Measurements from ENCODE around the gene TCF25. TPM values are rescaled to one million over a fixed set of nuclear protein-coding genes. Genes with fewer than 3 reads are reported as not detected.

TCF25 gene
- total RNA-seq, 1 experiment from 2014 or later, result 345 TPM

Other genes with a start within 250 kb of the TCF25 start
- gene CHMP1A, start 215.9 kb upstream of the TCF25 start, total RNA-seq (2021; ENCODE audit: unreplicated experiment), result 158 TPM
- 24.9 TPM for gene SPATA33, start 215.8 kb upstream of the TCF25 start, total RNA-seq (2021; ENCODE audit: unreplicated experiment)
- gene CDK10, start 186.9 kb upstream of the TCF25 start, total RNA-seq (2021; ENCODE audit: unreplicated experiment), result 165 TPM
- gene SPATA2L, start 171.9 kb upstream of the TCF25 start, total RNA-seq (2021; ENCODE audit: unreplicated experiment), result 50.5 TPM
- 4.2 TPM for gene VPS9D1, start 152.7 kb upstream of the TCF25 start, total RNA-seq (2021; ENCODE audit: unreplicated experiment)
- 49.9 TPM for gene ZNF276, start 152.1 kb upstream of the TCF25 start, total RNA-seq (2021; ENCODE audit: unreplicated experiment)
- gene FANCA, start 56.9 kb upstream of the TCF25 start, total RNA-seq (2021; ENCODE audit: unreplicated experiment), result 167 TPM
- 21.2 TPM for gene SPIRE2, start 45.1 kb upstream of the TCF25 start, total RNA-seq (2021; ENCODE audit: unreplicated experiment)
- gene MC1R, start 45.3 kb downstream of the TCF25 start, total RNA-seq (2021; ENCODE audit: unreplicated experiment), result 12.2 TPM
- gene TUBB3, start 49.8 kb downstream of the TCF25 start, total RNA-seq (2021; ENCODE audit: unreplicated experiment), result 173 TPM
- 109 TPM for gene DEF8, start 75.2 kb downstream of the TCF25 start, total RNA-seq (2021; ENCODE audit: unreplicated experiment)
- gene DBNDD1, start 145.9 kb downstream of the TCF25 start, total RNA-seq (2021; ENCODE audit: unreplicated experiment), result 60.2 TPM
- gene PRDM7, start 203.7 kb downstream of the TCF25 start, total RNA-seq (2021; ENCODE audit: unreplicated experiment), result 0.07 TPM

Measured in HCT116 (cell line).